ENCODE results near the gene KRTAP5-1. TPM values are rescaled to one million over a fixed set of nuclear protein-coding genes. Genes with fewer than 3 reads are reported as not detected.
"Not testable (repeated sequence)": the region's sequence is repeated elsewhere in the genome, so short reads cannot be mapped to it uniquely, and the experiment has no call there.

The KRTAP5-1 gene, protein sequence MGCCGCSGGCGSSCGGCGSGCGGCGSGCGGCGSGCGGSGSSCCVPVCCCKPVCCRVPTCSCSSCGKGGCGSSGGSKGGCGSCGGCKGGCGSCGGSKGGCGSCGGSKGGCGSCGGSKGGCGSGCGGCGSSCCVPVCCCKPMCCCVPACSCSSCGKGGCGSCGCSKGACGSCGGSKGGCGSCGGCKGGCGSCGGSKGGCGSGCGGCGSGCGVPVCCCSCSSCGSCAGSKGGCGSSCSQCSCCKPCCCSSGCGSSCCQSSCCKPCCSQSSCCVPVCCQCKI
- not detected for total RNA-seq

DNA sequence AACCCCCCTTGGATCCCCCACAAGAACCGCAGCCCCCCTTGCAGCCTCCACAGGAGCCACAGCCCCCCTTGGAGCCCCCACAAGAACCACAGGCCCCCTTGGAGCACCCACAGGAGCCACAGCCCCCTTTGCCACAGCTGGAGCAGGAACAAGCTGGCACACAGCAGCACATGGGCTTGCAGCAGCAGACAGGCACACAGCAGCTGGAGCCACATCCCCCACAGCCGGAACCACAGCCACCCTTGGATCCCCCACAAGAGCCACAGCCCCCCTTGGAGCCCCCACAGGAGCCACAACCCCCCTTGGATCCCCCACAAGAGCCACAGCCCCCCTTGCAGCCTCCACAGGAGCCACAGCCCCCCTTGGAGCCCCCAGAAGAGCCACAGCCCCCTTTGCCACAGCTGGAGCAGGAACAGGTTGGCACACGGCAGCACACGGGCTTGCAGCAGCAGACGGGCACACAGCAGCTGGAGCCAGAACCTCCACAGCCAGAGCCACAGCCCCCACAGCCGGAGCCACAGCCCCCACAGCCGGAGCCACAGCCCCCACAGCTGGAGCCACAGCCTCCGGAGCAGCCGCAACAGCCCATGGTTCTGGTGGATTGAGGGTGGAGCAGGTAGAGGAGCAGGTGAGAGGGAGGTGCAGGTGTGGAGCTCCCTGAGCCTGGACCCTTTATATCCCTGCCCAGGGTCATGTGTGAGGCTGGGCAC is at the start of gene KRTAP5-1:
Gene KRTAP5-1, minus strand, starts transcription at position 623 of the 710 bp plus-strand sequence. Its CDS starts 34 bp downstream, at position 589.
- H3K4me1 ChIP-seq (ENCODE audit: control insufficient read depth in 1 of 2, low read depth in 2 of 2); H3K27ac ChIP-seq; H3K36me3 ChIP-seq; ATAC-seq (ENCODE audit: insufficient number of reproducible peaks, low FRiP score, low read depth); H3K9me3 ChIP-seq; H3K4me3 ChIP-seq; DNase-seq (ENCODE audit: low spot score); H3K27me3 ChIP-seq (replicated peaks; ENCODE audit: insufficient read depth): not testable (repeated sequence)

DNA sequence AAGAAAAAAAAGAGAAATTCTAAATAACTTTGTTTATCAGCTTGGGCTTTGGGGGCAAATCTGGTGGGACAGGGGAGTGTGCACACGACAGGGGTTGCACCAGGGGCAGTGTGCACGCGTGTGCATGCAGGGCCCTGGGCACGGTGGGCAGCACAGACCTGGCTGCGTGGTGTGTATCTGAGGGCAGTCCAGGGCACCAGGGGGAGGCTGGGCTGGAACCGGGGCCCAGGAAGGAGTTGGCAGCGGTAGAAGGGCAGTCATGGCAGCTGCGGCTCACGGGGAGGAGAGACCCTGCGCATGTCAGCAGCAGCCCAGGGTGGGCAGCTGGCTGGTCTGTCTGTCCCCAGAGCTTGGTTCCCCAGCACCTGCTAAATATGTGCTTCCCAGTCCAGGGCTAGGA is 48.8 kb upstream of the KRTAP5-1 start:
- Histone ChIP-seq H3K27me3 (replicated peaks; ENCODE audit: insufficient read depth) (peaks cover 7% of the 10 kb centered on the region), H3K9me3 (no peaks in the 10 kb centered on the region), H3K4me1 (ENCODE audit: control insufficient read depth in 1 of 2, low read depth in 2 of 2) (no peaks in the 10 kb centered on the region), H3K36me3 (no peaks in the 10 kb centered on the region), H3K27ac (no peak overlapping the region), H3K4me3 (no peak overlapping the region)
- no peak for ATAC-seq (ENCODE audit: insufficient number of reproducible peaks, low FRiP score, low read depth)
- TF ChIP-seq, protein P1, sequence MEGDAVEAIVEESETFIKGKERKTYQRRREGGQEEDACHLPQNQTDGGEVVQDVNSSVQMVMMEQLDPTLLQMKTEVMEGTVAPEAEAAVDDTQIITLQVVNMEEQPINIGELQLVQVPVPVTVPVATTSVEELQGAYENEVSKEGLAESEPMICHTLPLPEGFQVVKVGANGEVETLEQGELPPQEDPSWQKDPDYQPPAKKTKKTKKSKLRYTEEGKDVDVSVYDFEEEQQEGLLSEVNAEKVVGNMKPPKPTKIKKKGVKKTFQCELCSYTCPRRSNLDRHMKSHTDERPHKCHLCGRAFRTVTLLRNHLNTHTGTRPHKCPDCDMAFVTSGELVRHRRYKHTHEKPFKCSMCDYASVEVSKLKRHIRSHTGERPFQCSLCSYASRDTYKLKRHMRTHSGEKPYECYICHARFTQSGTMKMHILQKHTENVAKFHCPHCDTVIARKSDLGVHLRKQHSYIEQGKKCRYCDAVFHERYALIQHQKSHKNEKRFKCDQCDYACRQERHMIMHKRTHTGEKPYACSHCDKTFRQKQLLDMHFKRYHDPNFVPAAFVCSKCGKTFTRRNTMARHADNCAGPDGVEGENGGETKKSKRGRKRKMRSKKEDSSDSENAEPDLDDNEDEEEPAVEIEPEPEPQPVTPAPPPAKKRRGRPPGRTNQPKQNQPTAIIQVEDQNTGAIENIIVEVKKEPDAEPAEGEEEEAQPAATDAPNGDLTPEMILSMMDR (IDR thresholded peaks at IDR 0.05), result no peak
- no peak for DNase-seq (ENCODE audit: low spot score)

DNA sequence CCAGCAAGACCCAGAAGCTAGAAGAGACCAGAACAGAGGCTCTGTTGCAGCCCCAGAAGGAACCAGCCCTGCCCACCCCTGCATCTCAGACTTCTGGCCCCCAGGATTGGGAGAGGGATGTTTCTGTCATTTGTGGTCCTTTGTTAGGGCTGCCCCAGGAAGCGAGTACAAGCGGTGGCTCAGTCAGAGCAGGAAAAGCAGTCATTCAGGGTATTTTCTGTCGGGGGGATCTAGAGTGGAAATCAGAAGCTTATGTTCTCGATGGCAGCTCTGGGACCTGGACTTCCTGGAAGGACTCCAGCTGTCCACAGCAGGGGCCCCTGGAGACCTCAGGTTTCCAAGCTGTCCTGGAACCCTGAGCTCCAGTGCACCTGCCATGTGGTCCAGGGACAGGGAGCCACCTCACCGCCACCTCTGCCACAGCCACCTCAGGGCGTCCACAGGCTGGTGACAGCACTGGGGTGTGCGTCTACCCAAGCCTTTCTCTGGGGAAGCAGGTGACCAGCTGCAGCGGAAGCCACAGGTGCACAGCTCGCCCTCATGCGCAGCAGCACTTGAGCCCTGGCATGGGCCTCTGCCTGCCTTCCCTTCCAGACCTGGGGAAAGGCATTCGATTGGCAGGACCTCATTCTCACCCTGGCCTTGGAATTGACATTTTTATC is 47.1 kb upstream of the KRTAP5-1 start:
- ATAC-seq (ENCODE audit: insufficient number of reproducible peaks, low FRiP score, low read depth), result no peak
- no peaks in the 10 kb centered on the region for H3K4me1 ChIP-seq (ENCODE audit: control insufficient read depth in 1 of 2, low read depth in 2 of 2)
- TF ChIP-seq, protein P1 (IDR thresholded peaks at IDR 0.05), result no peak
- no peak overlapping the region for H3K4me3 ChIP-seq
- no peaks in the 10 kb centered on the region for H3K9me3 ChIP-seq
- DNase-seq (ENCODE audit: low spot score), result no peak
- no peak overlapping the region for H3K27ac ChIP-seq
- H3K27me3 ChIP-seq (replicated peaks; ENCODE audit: insufficient read depth), result peaks cover 7% of the 10 kb centered on the region
- H3K36me3 ChIP-seq, result no peaks in the 10 kb centered on the region

DNA sequence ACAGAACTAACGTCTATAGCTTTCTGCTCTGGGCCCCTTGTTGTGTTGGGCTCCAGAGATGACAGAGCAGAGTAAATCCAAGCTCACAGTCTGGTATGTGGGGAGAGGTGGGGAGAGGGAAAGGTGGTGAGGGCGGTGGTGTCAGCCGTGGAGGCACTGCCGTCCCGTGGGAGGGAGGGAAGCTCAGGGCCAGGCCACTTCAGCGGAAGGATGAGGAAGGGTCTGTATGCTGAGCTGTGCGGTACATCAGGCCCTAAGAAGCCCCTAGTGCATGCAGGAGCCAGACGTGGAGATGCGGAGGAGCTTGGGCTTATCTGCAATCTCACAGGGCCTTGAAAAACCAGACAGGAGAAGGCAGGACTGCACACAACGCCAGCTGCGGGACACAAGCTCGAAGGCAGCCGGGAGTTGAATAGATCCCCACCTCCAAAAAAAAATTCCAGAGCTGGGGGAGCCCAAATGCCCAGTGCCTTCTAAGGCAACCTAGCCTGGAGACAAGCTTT is 46.0 kb upstream of the KRTAP5-1 start:
- DNase-seq (ENCODE audit: low spot score), result no peak
- Histone ChIP-seq H3K27me3 (replicated peaks; ENCODE audit: insufficient read depth) (peaks cover 7% of the 10 kb centered on the region), H3K36me3 (no peaks in the 10 kb centered on the region), H3K9me3 (no peaks in the 10 kb centered on the region), H3K4me3 (no peak overlapping the region), H3K4me1 (ENCODE audit: control insufficient read depth in 1 of 2, low read depth in 2 of 2) (no peaks in the 10 kb centered on the region), H3K27ac (no peak overlapping the region)
- ATAC-seq (ENCODE audit: insufficient number of reproducible peaks, low FRiP score, low read depth), result no peak
- TF ChIP-seq, protein P1 (IDR thresholded peaks at IDR 0.05), result no peak

DNA sequence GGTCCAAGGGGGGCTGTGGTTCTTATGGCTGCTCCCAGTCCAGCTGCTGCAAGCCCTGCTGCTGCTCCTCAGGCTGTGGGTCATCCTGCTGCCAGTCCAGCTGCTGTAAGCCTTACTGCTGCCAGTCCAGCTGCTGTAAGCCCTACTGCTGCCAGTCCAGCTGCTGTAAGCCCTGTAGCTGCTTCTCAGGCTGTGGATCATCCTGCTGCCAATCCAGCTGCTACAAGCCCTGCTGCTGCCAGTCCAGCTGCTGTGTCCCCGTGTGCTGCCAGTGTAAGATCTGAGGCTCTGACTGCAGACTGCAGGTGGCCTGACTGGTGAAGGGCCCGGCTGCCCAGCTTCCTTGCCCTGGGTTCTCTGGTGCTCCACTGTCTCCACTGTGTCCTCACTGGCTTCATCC is 45.2 kb upstream of the KRTAP5-1 start:
- no peaks in the 10 kb centered on the region for H3K9me3 ChIP-seq
- no peak overlapping the region for H3K4me3 ChIP-seq
- H3K27ac ChIP-seq, result no peak overlapping the region
- no peaks in the 10 kb centered on the region for H3K36me3 ChIP-seq
- ATAC-seq (ENCODE audit: insufficient number of reproducible peaks, low FRiP score, low read depth) (no peak), DNase-seq (ENCODE audit: low spot score) (no peak)
- H3K27me3 ChIP-seq (replicated peaks; ENCODE audit: insufficient read depth), result peaks cover 7% of the 10 kb centered on the region
- H3K4me1 ChIP-seq (ENCODE audit: control insufficient read depth in 1 of 2, low read depth in 2 of 2), result no peaks in the 10 kb centered on the region
- TF ChIP-seq, protein P1 (IDR thresholded peaks at IDR 0.05), result no peak

Measured in thoracic aorta (tissue), 2 donors.